Loucy (cell line): ENCODE results near the gene TMEM225B.

Experiments
- H2AFZ ChIP-seq: fragments of 200-600 bp; sonication (generic); 2 replicates; pipeline ENCODE4 v1.6.0; 2016; ENCODE audit warnings: antibody characterized with exemption, mild to moderate bottlenecking, low read length, moderate library complexity
- H3F3A ChIP-seq: fragments of 200-600 bp; 2 replicates; pipeline ENCODE4 v1.6.0; 2016; ENCODE audit warnings: antibody characterized with exemption, low read depth, mild to moderate bottlenecking
- H3K27me3 ChIP-seq: fragments of 200-600 bp; sonication (generic); 2 replicates; pipeline ENCODE4 v1.6.1; 2014; ENCODE audit warnings: low read length, mild to moderate bottlenecking; ENCODE audit not compliant: insufficient read depth, poor library complexity, severe bottlenecking
- H3K36me3 ChIP-seq: fragments of 200-600 bp; sonication (generic); 2 replicates; pipeline ENCODE4 v1.6.1; 2016; ENCODE audit warnings: low read length; ENCODE audit not compliant: insufficient read depth
- H3K4me1 ChIP-seq: fragments of 200-600 bp; sonication (generic); 2 replicates; pipeline ENCODE4 v1.5.1; 2014; ENCODE audit warnings: low read length, mild to moderate bottlenecking; ENCODE audit not compliant: insufficient read depth, poor library complexity, severe bottlenecking
- H3K4me2 ChIP-seq: fragments of 200-600 bp; sonication (generic); 2 replicates; pipeline ENCODE4 v1.6.0; 2014; ENCODE audit warnings: antibody characterized with exemption, low read length, low read depth, mild to moderate bottlenecking; ENCODE audit not compliant: poor library complexity, severe bottlenecking
- H3K4me3 ChIP-seq: fragments of 200-600 bp; sonication (generic); 2 replicates; pipeline ENCODE4 v1.5.1; 2014; ENCODE audit warnings: low read length, mild to moderate bottlenecking, mixed read lengths; ENCODE audit not compliant: poor library complexity, severe bottlenecking
- H3K79me2 ChIP-seq: fragments of 200-600 bp; sonication (generic); 2 replicates; pipeline ENCODE4 v1.6.1; 2014; ENCODE audit warnings: low read length; ENCODE audit not compliant: insufficient read depth
- H3K9ac ChIP-seq: fragments of 200-600 bp; sonication (generic); 2 replicates; pipeline ENCODE4 v1.6.0; 2014; ENCODE audit warnings: mild to moderate bottlenecking, low read depth, low read length, moderate library complexity; ENCODE audit not compliant: poor library complexity, severe bottlenecking
- H3K9me2 ChIP-seq: fragments of 200-600 bp; sonication (generic); replicated peaks from 2 replicates; pipeline ENCODE4 v1.6.1; 2016; ENCODE audit warnings: low read depth, low read length, mixed read lengths
- H3K9me3 ChIP-seq: fragments of 200-600 bp; sonication (generic); 2 replicates; pipeline ENCODE4 v1.6.1; 2014; ENCODE audit warnings: mild to moderate bottlenecking, antibody characterized with exemption, low read length, low read depth; ENCODE audit not compliant: insufficient read depth
- H4K20me1 ChIP-seq: fragments of 200-600 bp; sonication (generic); 2 replicates; pipeline ENCODE4 v1.6.0; 2014; ENCODE audit warnings: antibody characterized with exemption, low read length, mild to moderate bottlenecking; ENCODE audit not compliant: insufficient read depth, poor library complexity, severe bottlenecking
- EZH2phosphoT487 ChIP-seq: fragments of 200-600 bp; IDR thresholded peaks from 2 replicates; pipeline ENCODE4 v1.6.1; 2018; ENCODE audit warnings: antibody characterized with exemption, mild to moderate bottlenecking, moderate library complexity, borderline replicate concordance
- TF ChIP-seq, protein P1 (sequence below): fragments of 200-600 bp; sonication (generic); conservative IDR thresholded peaks from 2 replicates; pipeline ENCODE4 v1.5.1; 2014; ENCODE audit warnings: mild to moderate bottlenecking, antibody characterized with exemption, low read length

TMEM225B gene

GRCh38 chr7:99606531-99606930, 8.5 kb downstream of the TMEM225B start:
- no peaks in the 10 kb centered on the region for H4K20me1 ChIP-seq
- H3K27me3 ChIP-seq = no peaks in the 10 kb centered on the region
- H3K9ac ChIP-seq = no peak overlapping the region
- no peak overlapping the region for H3K4me2 ChIP-seq
- no peaks in the 10 kb centered on the region for H3F3A ChIP-seq
- H3K79me2 ChIP-seq = no peaks in the 10 kb centered on the region
- TF ChIP-seq, protein P1, sequence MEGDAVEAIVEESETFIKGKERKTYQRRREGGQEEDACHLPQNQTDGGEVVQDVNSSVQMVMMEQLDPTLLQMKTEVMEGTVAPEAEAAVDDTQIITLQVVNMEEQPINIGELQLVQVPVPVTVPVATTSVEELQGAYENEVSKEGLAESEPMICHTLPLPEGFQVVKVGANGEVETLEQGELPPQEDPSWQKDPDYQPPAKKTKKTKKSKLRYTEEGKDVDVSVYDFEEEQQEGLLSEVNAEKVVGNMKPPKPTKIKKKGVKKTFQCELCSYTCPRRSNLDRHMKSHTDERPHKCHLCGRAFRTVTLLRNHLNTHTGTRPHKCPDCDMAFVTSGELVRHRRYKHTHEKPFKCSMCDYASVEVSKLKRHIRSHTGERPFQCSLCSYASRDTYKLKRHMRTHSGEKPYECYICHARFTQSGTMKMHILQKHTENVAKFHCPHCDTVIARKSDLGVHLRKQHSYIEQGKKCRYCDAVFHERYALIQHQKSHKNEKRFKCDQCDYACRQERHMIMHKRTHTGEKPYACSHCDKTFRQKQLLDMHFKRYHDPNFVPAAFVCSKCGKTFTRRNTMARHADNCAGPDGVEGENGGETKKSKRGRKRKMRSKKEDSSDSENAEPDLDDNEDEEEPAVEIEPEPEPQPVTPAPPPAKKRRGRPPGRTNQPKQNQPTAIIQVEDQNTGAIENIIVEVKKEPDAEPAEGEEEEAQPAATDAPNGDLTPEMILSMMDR = no peak
- TF ChIP-seq EZH2phosphoT487 = no peak
- no peak overlapping the region for H2AFZ ChIP-seq
- no peak overlapping the region for H3K4me3 ChIP-seq
- no peaks in the 10 kb centered on the region for H3K9me3 ChIP-seq
- H3K36me3 ChIP-seq = no peaks in the 10 kb centered on the region
- H3K4me1 ChIP-seq = no peaks in the 10 kb centered on the region
- no peaks in the 10 kb centered on the region for H3K9me2 ChIP-seq

DNA sequence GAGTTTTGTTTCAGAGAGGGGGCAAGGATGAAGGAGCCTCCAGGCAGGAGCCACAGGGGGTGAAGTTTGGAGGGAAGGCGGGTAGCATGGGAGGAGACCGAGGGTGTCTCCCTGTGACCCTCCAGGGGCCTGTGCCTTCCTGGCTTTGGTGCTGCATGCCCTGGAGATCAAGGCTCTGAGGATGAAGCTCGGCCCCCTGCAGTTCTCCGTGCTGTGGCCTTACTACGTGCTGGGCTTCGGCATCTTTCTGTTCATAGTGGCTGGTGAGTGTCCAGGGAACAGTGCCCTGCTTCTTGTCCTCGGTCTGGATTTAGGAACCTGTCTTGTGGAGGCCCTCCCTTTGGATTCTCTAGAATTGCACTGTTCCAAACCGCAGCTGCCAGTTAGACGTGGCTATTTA, 9.5 kb downstream of the TMEM225B start:
- H3K79me2 ChIP-seq = no peaks in the 10 kb centered on the region
- no peaks in the 10 kb centered on the region for H3K4me1 ChIP-seq
- H3K36me3 ChIP-seq = no peaks in the 10 kb centered on the region
- H3K4me3 ChIP-seq = no peak overlapping the region
- no peak overlapping the region for H3K4me2 ChIP-seq
- H4K20me1 ChIP-seq = no peaks in the 10 kb centered on the region
- TF ChIP-seq, protein P1 = no peak
- TF ChIP-seq EZH2phosphoT487 = no peak
- H3K27me3 ChIP-seq = no peaks in the 10 kb centered on the region
- H2AFZ ChIP-seq = no peak overlapping the region
- H3K9me3 ChIP-seq = no peaks in the 10 kb centered on the region
- H3K9ac ChIP-seq = no peak overlapping the region
- H3F3A ChIP-seq = no peaks in the 10 kb centered on the region
- no peaks in the 10 kb centered on the region for H3K9me2 ChIP-seq

DNA sequence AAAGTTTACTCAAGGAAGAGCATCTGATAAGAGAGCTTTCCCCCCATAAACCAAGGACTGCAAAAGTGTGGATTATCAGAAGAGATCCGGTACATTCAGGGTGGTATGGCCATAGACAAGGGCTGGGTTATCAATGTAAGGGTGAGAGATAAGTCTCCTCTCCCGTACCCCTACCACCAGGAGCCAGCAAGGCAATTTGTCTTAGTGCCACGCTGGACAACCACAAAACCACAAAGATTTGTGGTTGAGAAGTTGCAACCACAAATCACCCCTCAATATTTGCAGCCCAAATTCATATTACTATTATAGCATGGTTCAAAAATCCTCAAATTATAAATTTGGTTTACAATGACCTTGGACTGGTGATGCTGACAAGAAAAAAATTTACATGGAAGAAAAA, 16.4 kb downstream of the TMEM225B start:
- no peak overlapping the region for H3K4me3 ChIP-seq
- no peak overlapping the region for H3K9ac ChIP-seq
- H3K79me2 ChIP-seq = peaks cover 28% of the 10 kb centered on the region
- no peaks in the 10 kb centered on the region for H3K9me2 ChIP-seq
- H4K20me1 ChIP-seq = peaks cover 12% of the 10 kb centered on the region
- TF ChIP-seq, protein P1 = no peak
- TF ChIP-seq EZH2phosphoT487 = no peak
- peaks cover 23% of the 10 kb centered on the region for H3K4me1 ChIP-seq
- H3K4me2 ChIP-seq = no peak overlapping the region
- no peaks in the 10 kb centered on the region for H3K9me3 ChIP-seq
- peaks cover 12% of the 10 kb centered on the region; the same call in 1 of the 2 replicates for H3K36me3 ChIP-seq
- H3K27me3 ChIP-seq = no peaks in the 10 kb centered on the region
- no peaks in the 10 kb centered on the region for H3F3A ChIP-seq
- no peak overlapping the region for H2AFZ ChIP-seq
